Kidney (tissue), 14 donors: ENCODE measurements around the gene DNAL1. TPM values are rescaled to one million over a fixed set of nuclear protein-coding genes. Genes with fewer than 3 reads are reported as not detected.

Experiments
- DNase-seq, 5 donors: peaks; one replicate each; pipeline ENCODE4 v3.0.0-alpha.2; 2013 to 2020
- FAIRE-seq: peaks from 2 replicates; lab custom pipeline; 2012; peaks lifted over from hg19 to GRCh38; lab: Jason Lieb, UNC
- H3K27ac ChIP-seq, 2 donors: one replicate each; pipeline ENCODE4 v1.7.0; 2013; ENCODE audit warnings: low read depth in 2 of 2, low read length in 2 of 2, inconsistent platforms in 1 of 2
- H3K27me3 ChIP-seq: one replicate; pipeline ENCODE4 v1.7.1; 2013; ENCODE audit warnings: low read length, inconsistent platforms; ENCODE audit not compliant: control insufficient read depth, insufficient read depth
- H3K36me3 ChIP-seq, 3 donors: one replicate each; pipeline versions ENCODE4 v1.7.0 to v1.7.1; 2013; ENCODE audit warnings: low read length in 3 of 3, control low read depth in 1 of 3, inconsistent platforms in 1 of 3; ENCODE audit not compliant: insufficient read depth in 3 of 3, control insufficient read depth in 2 of 3
- H3K4me1 ChIP-seq, 3 donors: one replicate each; pipeline versions ENCODE4 v1.7.0 to v1.7.1; 2013; ENCODE audit warnings: low read length in 3 of 3, inconsistent platforms in 1 of 3, low read depth in 1 of 3; ENCODE audit not compliant: control insufficient read depth in 2 of 3, insufficient read depth in 2 of 3
- H3K4me3 ChIP-seq, 3 donors: one replicate each; pipeline versions ENCODE4 v1.7.0 to v1.8.1; 2013; ENCODE audit warnings: low read length in 3 of 3, control low read depth in 1 of 3, inconsistent platforms in 1 of 3
- H3K9ac ChIP-seq, 3 donors: one replicate each; pipeline versions ENCODE4 v1.7.0 to v1.7.1; 2013; ENCODE audit warnings: low read length in 3 of 3, control low read depth in 1 of 3, inconsistent platforms in 1 of 3
- H3K9me3 ChIP-seq, 3 donors: one replicate each; pipeline versions ENCODE4 v1.7.0 to v1.7.1; 2013; ENCODE audit warnings: low read length in 3 of 3, control low read depth in 1 of 3, inconsistent platforms in 1 of 3; ENCODE audit not compliant: control insufficient read depth in 2 of 3, insufficient read depth in 1 of 3
- CTCF ChIP-seq: IDR thresholded peaks from 3 replicates; pipeline ENCODE4 v1.5.1; 2012; ENCODE audit warnings: mild to moderate bottlenecking, moderate library complexity, borderline replicate concordance; ENCODE audit not compliant: insufficient read depth; ENCODE audit errors: extremely low read depth
- intact Hi-C: fragments of 100-400 bp; cut with DNase I; formaldehyde crosslinking; loops from one replicate; pipeline ENCODE4 v1.11.1; 2022
- polyA plus RNA-seq: library from polyadenylated mRNA; stranded (reverse); fragments of 350-450 nt; fragmentation: Illumina TruSeq; extraction: RNeasy Lipid Tissue Mini Kit (QIAGEN cat#74804); gene quantifications from one replicate; pipeline ENCODE4 v1.2.3, GENCODE V29; 2014; ENCODE audit warnings: low read depth, low replicate concordance; ENCODE audit not compliant: insufficient read depth
- total RNA-seq: library from RNA; stranded (reverse); fragmentation: NEBNext Ultra II Directional; extraction: Animal tissue kit (Norgen Biotek cat#: 25700); gene quantifications from one replicate; pipeline ENCODE4 v1.2.1, GENCODE V29; 2021
- donor health status: control.
- donor health status: control.
- donor health status: control.
- donor health status: control.
- donor health status: control.
- donor health status: DM: yes; HTN: yes; CAD: no.
- donor health status: Normal renal cell carcinoma (clear cell type).

Gene DNAL1
- total and polyA plus RNA-seq, 2 donors from 2014 or later: 9.3 to 32.3 TPM

- H3K27ac ChIP-seq: peak overlapping the region in 1 of 2 donors; percentile 13
- H3K9me3 ChIP-seq: no peaks in the 10 kb centered on the region
- DNase-seq (no peak), FAIRE-seq (no peak)
- H3K36me3 ChIP-seq: peaks cover 10 to 64% (median 25%) of the 10 kb centered on the region in 3 donors
- H3K9ac ChIP-seq: peak overlapping the region in 1 of 3 donors; percentile 43
- no peak for TF ChIP-seq CTCF
- H3K27me3 ChIP-seq: no peaks in the 10 kb centered on the region
- H3K4me1 ChIP-seq: peaks cover 3 to 29% (median 22%) of the 10 kb centered on the region in 3 donors
- intact Hi-C loops: no loop called here
- H3K4me3 ChIP-seq: no peak overlapping the region
Measured at GRCh38 chr14:73721101-73721821, 76.5 kb downstream of the DNAL1 start.

- Histone ChIP-seq H3K4me3 (no peak overlapping the region), H3K27ac (no peak overlapping the region), H3K9ac (no peak overlapping the region), H3K36me3 (peaks cover 12 to 65% (median 30%) of the 10 kb centered on the region in 3 donors), H3K9me3 (no peaks in the 10 kb centered on the region), H3K27me3 (no peaks in the 10 kb centered on the region), H3K4me1 (peaks cover 3 to 22% (median 20%) of the 10 kb centered on the region in 3 donors)
- DNase-seq (peak in 1 of 5 donors; percentile 25), FAIRE-seq (no peak)
- no peak for TF ChIP-seq CTCF
- intact Hi-C loops: no loop called here
Measured at GRCh38 chr14:73722581-73722980, 77.8 kb downstream of the DNAL1 start.

GRCh38 chr14:73723406-73723796 is 78.6 kb downstream of the DNAL1 start:
- H3K4me3 ChIP-seq: no peak overlapping the region
- H3K27me3 ChIP-seq: no peaks in the 10 kb centered on the region
- no peak for TF ChIP-seq CTCF
- intact Hi-C loops: no loop called here
- DNase-seq: no peak
- no peaks in the 10 kb centered on the region for H3K9me3 ChIP-seq
- no peak for FAIRE-seq
- H3K9ac ChIP-seq: no peak overlapping the region
- H3K36me3 ChIP-seq: peaks cover 14 to 69% (median 30%) of the 10 kb centered on the region in 3 donors
- H3K4me1 ChIP-seq: peaks cover 3 to 16% (median 15%) of the 10 kb centered on the region in 3 donors
- peak overlapping the region; percentile 44 to 73 for H3K27ac ChIP-seq
